OCI-LY7 (cell line): ENCODE data around the gene SMYD3. TPM values are rescaled to one million over a fixed set of nuclear protein-coding genes. Genes with fewer than 3 reads are reported as not detected.

Source experiments
- BruUV-seq: library from RNA; stranded (reverse); fragments of 400-500 nt; replicated peaks from 2 replicates; lab custom pipeline; 2021; lab: Mats Ljungman, UMichigan
- CTCF ChIA-PET: fragments of 300-600 bp; sonication (Branson Sonifier 250); formaldehyde crosslinking; loops from one replicate; lab custom pipeline; 2022; ENCODE audit warnings: antibody characterized with exemption; ENCODE audit not compliant: unreplicated experiment; lab: Charles Lee
- POLR2A ChIA-PET: fragments of 300-600 bp; sonication (Branson Sonifier 250); formaldehyde crosslinking; loops from one replicate; lab custom pipeline; 2022; ENCODE audit warnings: antibody characterized with exemption; lab: Charles Lee
- DNase-seq: peaks from one replicate; pipeline ENCODE4 v3.0.0-alpha.2; 2015; ENCODE audit warnings: low spot score
- H2AFZ ChIP-seq: fragments of 200-600 bp; sonication (generic), shearing (Covaris generic); 2 replicates; pipeline ENCODE4 v1.6.1; 2014; ENCODE audit warnings: mild to moderate bottlenecking, antibody characterized with exemption, low read length, moderate library complexity
- H3K27ac ChIP-seq: fragments of 200-600 bp; sonication (generic); 2 replicates; pipeline ENCODE4 v1.5.1; 2014; ENCODE audit warnings: mixed run types, low read depth, mild to moderate bottlenecking, moderate library complexity, low read length, inconsistent platforms; ENCODE audit not compliant: poor library complexity, severe bottlenecking
- H3K36me3 ChIP-seq: fragments of 200-600 bp; sonication (generic); 2 replicates; pipeline ENCODE4 v1.6.1; 2014; ENCODE audit warnings: mild to moderate bottlenecking, antibody characterized with exemption, low read length, moderate library complexity, mixed read lengths; ENCODE audit not compliant: insufficient read depth
- H3K4me1 ChIP-seq: fragments of 200-600 bp; sonication (generic); 2 replicates; pipeline ENCODE4 v1.5.1; 2014; ENCODE audit warnings: mild to moderate bottlenecking, low read length; ENCODE audit not compliant: insufficient read depth, poor library complexity, severe bottlenecking
- H3K4me2 ChIP-seq: fragments of 200-600 bp; sonication (generic); 2 replicates; pipeline ENCODE4 v1.6.1; 2014; ENCODE audit warnings: mild to moderate bottlenecking, low read length
- H3K4me3 ChIP-seq: fragments of 200-600 bp; sonication (generic); 2 replicates; pipeline ENCODE4 v1.5.1; 2014; ENCODE audit warnings: mild to moderate bottlenecking, low read depth, low read length; ENCODE audit not compliant: poor library complexity, severe bottlenecking
- H3K79me2 ChIP-seq: fragments of 200-600 bp; sonication (generic); 2 replicates; pipeline ENCODE4 v1.6.1; 2016; ENCODE audit warnings: low read depth, mild to moderate bottlenecking, low read length, moderate library complexity, mixed read lengths; ENCODE audit not compliant: insufficient read depth
- H3K9me2 ChIP-seq: fragments of 200-600 bp; sonication (generic); 2 replicates; pipeline ENCODE4 v1.6.1; 2016; ENCODE audit warnings: mild to moderate bottlenecking, low read length, mixed read lengths; ENCODE audit not compliant: insufficient read depth
- H3K9me3 ChIP-seq: fragments of 200-600 bp; sonication (generic); 2 replicates; pipeline ENCODE4 v1.6.1; 2014; ENCODE audit warnings: mild to moderate bottlenecking, mixed run types, low read length, mixed read lengths
- H4K20me1 ChIP-seq: fragments of 200-600 bp; sonication (generic); 2 replicates; pipeline ENCODE4 v1.6.1; 2014; ENCODE audit warnings: mild to moderate bottlenecking, antibody characterized with exemption, low read length, moderate library complexity, mixed read lengths; ENCODE audit not compliant: insufficient read depth
- CTCF ChIP-seq: fragments of 200-600 bp; sonication (generic); conservative IDR thresholded peaks from 2 replicates; pipeline ENCODE4 v1.5.1; 2014; ENCODE audit warnings: mild to moderate bottlenecking, antibody characterized with exemption, low read length, moderate library complexity, mixed read lengths
- EZH2phosphoT487 ChIP-seq: fragments of 200-600 bp; sonication (generic); IDR thresholded peaks from 2 replicates; pipeline ENCODE4 v1.6.1; 2018; ENCODE audit warnings: low read depth, borderline replicate concordance, mild to moderate bottlenecking, mixed run types, antibody characterized with exemption, low read length, moderate library complexity, mixed read lengths
- intact Hi-C: fragments of 100-400 bp; cut with micrococcal nuclease; formaldehyde crosslinking; loops from one replicate; pipeline ENCODE4 v1.10.0; 2022; ENCODE audit not compliant: unreplicated experiment
- total RNA-seq, 2 experiments: library from RNA; depleted of rRNA in 1 of 2; stranded (reverse); fragments of >200 nt in 1 of 2; shearing (Covaris generic) in 1 of 2; gene quantifications; 2 replicates each; pipeline ENCODE4 v1.2.3, GENCODE V29; 2014 to 2022

Gene SMYD3
- total RNA-seq, 2 experiments from 2014 or later: 28.9 to 34.5 TPM

- DNase-seq: no peak
- BruUV-seq: no TSS peak
These were observed 720.1 kb downstream of the SMYD3 start for GRCh38 chr1:245786948-245787347.

GRCh38 chr1:245779797-245780755, 727.0 kb downstream of the SMYD3 start:
- TF ChIP-seq CTCF (0 out of 2 replicates have a peak, but pooled peaks have one; percentile 24), EZH2phosphoT487 (no peak)
- Histone ChIP-seq H3K36me3 (no peaks in the 10 kb centered on the region), H3K27ac (no peak overlapping the region), H3K4me3 (no peak overlapping the region), H2AFZ (no peak overlapping the region), H3K4me2 (no peak overlapping the region), H4K20me1 (no peaks in the 10 kb centered on the region), H3K79me2 (no peaks in the 10 kb centered on the region), H3K4me1 (no peaks in the 10 kb centered on the region), H3K9me2 (no peaks in the 10 kb centered on the region), H3K9me3 (peaks cover 8% of the 10 kb centered on the region; the same call in 1 of the 2 replicates)
- no TSS peak for BruUV-seq
- no peak for DNase-seq
- intact Hi-C loops: no loop called here
- ChIA-PET POLR2A (no interaction called here), CTCF (no interaction called here)

More at GRCh38 chr1:245786948-245787347, 720.1 kb downstream of the SMYD3 start:
- no peak overlapping the region for H2AFZ ChIP-seq
- intact Hi-C loops: no loop called here
- no peaks in the 10 kb centered on the region for H3K9me2 ChIP-seq
- no peaks in the 10 kb centered on the region for H3K9me3 ChIP-seq
- no peaks in the 10 kb centered on the region for H4K20me1 ChIP-seq
- H3K27ac ChIP-seq: no peak overlapping the region
- POLR2A ChIA-PET: interaction anchor here (0.6 kb wide), 1 partner anchor 936 kb away, joined by 8 read pairs; no protein-coding TSS in a partner anchor
- H3K4me1 ChIP-seq: no peaks in the 10 kb centered on the region
- no peak overlapping the region for H3K4me3 ChIP-seq
- H3K4me2 ChIP-seq: no peak overlapping the region
- TF ChIP-seq CTCF: no peak
- TF ChIP-seq EZH2phosphoT487: no peak
- CTCF ChIA-PET: no interaction called here
- no peaks in the 10 kb centered on the region for H3K36me3 ChIP-seq
- no peaks in the 10 kb centered on the region for H3K79me2 ChIP-seq
